SK-N-DZ (cell line): ENCODE results near the gene UNC119.

Experiments
- DNase-seq: peaks from one replicate; pipeline ENCODE4 v3.0.0-alpha.2; 2015; ENCODE audit warnings: low spot score

UNC119 gene

GRCh38 chr17:28544402-28545140, 7.9 kb downstream of the UNC119 start:
- no peak for DNase-seq

GRCh38 chr17:28541439-28541838, 11.0 kb downstream of the UNC119 start:
- no peak for DNase-seq

DNA sequence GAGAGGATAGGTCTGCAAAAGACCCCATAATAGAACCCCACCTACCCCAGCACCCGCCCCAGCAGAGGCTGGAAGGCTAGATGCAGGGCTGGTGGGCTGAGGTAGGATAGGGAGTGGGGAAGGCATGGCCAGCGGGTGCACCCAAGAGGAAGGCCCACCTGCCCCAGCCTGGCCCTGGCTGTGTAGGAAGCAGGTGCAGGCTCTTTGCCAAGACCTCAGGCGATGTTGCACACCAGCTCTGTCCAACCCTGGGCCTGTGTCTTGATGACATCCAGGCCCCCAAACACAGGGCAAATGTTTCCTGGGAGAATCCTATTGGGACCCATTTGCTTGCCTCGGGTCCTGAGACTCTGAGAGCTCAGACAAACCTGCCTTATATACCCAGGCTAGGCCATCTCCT, 12.2 kb downstream of the UNC119 start:
- no peak for DNase-seq

- no peak for DNase-seq
Measured at GRCh38 chr17:28538296-28538895, 14.0 kb downstream of the UNC119 start.

GRCh38 chr17:28537219-28537610, 15.2 kb downstream of the UNC119 start:
- DNase-seq, result no peak

GRCh38 chr17:28536532-28537218, 15.7 kb downstream of the UNC119 start:
- no peak for DNase-seq

GRCh38 chr17:28534740-28535375, 17.6 kb downstream of the UNC119 start:
- no peak for DNase-seq

GRCh38 chr17:28533091-28533807, 19.2 kb downstream of the UNC119 start:
- no peak for DNase-seq

DNA sequence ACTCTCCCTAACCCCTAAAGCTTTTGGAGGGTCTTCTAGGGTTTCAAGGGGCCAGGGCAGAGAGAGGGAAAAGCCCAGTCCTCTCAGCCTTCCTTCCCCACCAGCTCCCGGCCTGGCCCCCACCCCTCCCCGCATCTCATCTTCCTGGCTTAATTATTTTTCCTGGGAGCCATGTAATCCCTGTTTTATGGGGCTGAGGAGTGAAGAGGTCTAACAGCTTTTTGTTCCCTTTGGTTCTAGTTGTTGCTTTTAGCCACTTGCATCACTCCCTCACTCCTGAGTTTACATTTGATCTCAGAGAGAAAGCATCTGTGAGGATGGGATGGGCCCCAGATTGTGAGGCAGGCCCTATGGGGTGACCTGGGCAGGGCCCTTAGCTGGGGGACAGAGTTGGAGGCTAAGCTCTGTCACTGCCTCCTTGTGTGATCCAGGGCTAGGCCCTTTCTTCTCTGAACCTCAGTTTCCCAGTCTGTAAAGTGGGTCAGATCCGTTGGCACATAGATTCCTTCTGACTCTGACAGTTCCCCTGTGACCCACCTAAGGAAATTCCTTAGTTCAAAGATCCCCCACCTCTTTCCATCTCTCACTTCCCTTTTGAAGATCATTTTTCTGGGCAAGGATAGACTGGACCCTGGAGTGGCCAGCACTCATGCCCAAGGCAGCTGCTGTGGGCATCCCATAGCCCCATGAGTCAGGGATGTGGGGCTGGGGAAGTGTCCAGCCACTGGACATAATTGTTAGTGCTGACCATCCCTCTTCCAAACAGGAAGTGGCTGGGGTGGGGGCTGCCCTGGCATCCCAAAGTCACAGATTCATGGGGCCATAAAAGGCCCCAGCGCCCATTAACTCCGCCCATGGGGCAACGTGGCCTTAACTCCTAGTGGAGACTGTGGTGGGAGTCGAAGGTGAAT, 20.1 kb downstream of the UNC119 start:
- no peak for DNase-seq

- DNase-seq, result no peak
Measured at GRCh38 chr17:28530926-28531325, 21.5 kb downstream of the UNC119 start.

DNA sequence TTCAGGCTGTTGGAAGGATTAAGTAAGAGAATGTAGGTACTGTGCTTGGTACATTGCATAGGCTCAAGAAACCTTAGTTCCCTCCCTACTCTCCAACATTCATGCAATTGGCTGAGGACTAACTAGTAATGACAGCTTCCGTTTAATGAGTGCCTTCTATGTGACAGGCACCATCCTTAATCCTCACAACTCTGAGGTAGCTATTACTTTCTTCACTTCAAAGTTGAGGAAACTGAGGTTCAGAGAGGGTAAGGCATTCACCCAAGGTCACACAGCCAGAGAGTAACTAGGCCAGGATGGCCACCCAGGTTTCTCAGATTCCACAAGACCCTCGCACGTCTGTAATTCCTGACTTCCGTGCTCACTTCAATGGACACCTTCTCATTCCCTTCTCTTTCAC, 22.2 kb downstream of the UNC119 start:
- no peak for DNase-seq

DNA sequence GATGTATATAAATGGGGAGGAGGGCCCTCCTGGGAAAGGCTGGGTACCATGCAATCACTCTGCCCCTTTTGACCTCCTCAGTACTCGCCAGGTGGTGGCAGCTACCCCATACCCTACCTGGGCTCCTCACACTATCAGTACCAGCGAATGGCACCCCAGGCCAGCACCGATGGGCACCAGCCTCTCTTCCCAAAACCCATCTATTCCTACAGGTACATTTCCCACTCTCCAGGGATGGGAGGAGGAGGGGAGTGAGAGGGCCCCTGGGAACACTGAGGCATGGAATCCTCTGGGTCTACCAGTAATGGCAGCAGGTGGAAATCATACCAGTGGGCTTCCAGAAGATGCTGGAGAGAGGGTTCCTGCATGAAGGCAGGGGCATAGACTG, 23.4 kb downstream of the UNC119 start:
- no peak for DNase-seq

- peak; percentile 41 for DNase-seq
Measured at GRCh38 chr17:28528327-28529012, 24.0 kb downstream of the UNC119 start.

- DNase-seq, result no peak
Measured at GRCh38 chr17:28527859-28528258, 24.6 kb downstream of the UNC119 start.

GRCh38 chr17:28527181-28527681, 25.2 kb downstream of the UNC119 start:
- DNase-seq, result no peak

- peak; percentile 55 for DNase-seq
Measured at GRCh38 chr17:28526381-28526780, 26.0 kb downstream of the UNC119 start.

DNA sequence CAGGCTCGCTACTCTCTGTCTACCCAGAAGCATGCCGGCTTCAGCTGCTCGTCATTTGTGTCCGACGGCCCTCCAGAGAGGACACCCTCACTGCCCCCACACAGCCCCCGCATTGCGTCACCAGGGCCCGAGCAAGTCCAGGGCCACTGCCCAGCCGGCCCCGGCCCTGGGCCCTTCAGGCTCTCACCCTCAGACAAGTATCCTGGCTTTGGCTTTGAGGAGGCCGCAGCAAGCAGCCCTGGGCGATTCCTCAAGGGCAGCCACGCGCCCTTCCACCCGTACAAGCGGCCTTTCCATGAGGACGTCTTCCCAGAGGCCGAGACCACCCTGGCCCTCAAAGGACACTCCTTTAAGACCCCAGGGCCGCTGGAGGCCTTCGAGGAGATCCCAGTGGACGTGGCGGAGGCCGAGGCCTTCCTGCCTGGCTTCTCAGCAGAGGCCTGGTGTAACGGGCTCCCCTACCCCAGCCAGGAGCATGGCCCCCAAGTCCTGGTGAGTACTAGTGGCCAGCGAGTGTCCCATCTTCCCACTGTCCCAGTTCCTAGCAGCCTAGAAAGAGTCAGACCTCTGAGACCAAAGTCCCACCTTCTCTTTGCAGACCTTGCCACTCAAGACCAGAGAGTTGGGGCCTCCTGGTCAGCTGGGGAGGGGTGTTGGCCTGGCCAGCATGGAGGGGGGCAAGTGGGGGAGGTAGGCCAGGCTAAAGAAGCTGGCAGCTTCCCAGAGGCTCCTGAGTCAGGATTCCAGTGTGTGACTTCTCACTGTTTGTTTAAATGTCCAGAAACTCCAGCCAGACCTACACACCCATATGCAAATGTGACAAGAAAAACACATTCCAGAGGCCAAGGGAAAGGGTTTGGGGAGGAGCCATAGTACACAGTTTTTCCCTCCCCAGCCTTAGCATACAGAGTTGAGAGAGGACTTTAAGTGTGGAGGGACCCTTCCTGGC, 27.7 kb downstream of the UNC119 start:
- DNase-seq, result no peak

DNA sequence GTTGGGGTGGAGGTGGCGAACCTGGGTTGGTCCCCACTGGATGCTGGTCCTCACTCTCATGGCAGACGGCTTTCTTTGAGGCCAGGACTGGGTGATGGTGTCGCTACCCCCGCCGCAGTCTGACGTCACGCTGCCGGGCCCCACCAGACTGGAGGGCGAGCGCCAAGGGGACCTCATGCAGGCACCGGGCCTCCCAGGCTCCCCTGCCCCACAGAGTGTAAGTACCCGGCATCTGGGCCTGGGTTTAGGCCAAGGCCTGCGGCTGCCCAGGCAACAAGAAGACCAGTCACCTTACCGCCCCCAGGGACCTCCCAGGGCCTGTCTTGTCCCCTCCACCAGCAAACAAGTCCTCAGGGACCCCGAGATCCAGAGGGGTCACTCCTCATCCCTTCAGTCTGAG, 28.5 kb downstream of the UNC119 start:
- no peak for DNase-seq

DNA sequence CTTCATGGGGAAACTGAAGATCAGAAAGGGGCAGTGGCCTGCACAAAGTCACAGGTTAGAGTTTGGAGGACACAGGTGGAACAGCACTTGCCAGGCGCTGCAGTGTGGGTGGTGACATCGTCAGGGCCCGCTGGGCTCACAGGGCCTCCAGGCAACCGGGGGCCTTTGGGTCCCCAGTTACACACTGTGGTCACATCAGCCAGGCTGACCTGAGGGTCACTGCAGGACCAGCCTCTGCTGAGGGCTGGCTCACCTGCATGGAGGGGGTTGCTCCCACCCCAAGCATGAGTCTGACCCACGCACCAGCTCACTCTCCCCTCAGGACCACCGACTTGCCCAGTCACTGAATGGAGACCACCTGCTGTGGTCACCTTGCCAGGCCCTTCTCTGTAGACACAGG, 29.2 kb downstream of the UNC119 start:
- DNase-seq, result no peak
